Measurements from ENCODE around the gene NOC4L.

GRCh38 chr12:132137483-132138125 lies 6.7 kb upstream of the NOC4L start:
- TF ChIP-seq POLR2A (IDR thresholded peaks at IDR 0.05; ENCODE audit: low read depth, low read length): no peak
- no peak for TF ChIP-seq POLR2AphosphoS5 (IDR thresholded peaks at IDR 0.05; ENCODE audit: insufficient read depth, low read depth, low read length)
- TF ChIP-seq EZH2 (IDR thresholded peaks at IDR 0.05; ENCODE audit: borderline replicate concordance, low read depth, low read length, severe bottlenecking): no peak
- no peak for TF ChIP-seq CTCF (IDR thresholded peaks at IDR 0.05; ENCODE audit: extremely low read depth in 1 of 2, insufficient read depth in 1 of 2, low read depth in 1 of 2, low read length in 2 of 2)
- no peak for TF ChIP-seq MAX (IDR thresholded peaks at IDR 0.05; ENCODE audit: insufficient read depth, insufficient read length)
- no peak for TF ChIP-seq GATA2 (IDR thresholded peaks at IDR 0.05; ENCODE audit: insufficient read depth, insufficient read length, low read depth, low read length)
- no peak for TF ChIP-seq MYC (IDR thresholded peaks at IDR 0.05; ENCODE audit: low read depth, low read length)
